Activated gamma-delta T cell treated with anti-CD3 and anti-CD28 coated beads, Interleukin-2, amount 50 U/mL, for 16 hours (primary cell): Measurements from ENCODE around the gene RREB1.

ENCODE experiments used
- DNase-seq: peaks from one replicate; pipeline ENCODE4 v3.0.0-alpha.2; 2020; ENCODE audit warnings: low read depth

The RREB1 gene

DNA sequence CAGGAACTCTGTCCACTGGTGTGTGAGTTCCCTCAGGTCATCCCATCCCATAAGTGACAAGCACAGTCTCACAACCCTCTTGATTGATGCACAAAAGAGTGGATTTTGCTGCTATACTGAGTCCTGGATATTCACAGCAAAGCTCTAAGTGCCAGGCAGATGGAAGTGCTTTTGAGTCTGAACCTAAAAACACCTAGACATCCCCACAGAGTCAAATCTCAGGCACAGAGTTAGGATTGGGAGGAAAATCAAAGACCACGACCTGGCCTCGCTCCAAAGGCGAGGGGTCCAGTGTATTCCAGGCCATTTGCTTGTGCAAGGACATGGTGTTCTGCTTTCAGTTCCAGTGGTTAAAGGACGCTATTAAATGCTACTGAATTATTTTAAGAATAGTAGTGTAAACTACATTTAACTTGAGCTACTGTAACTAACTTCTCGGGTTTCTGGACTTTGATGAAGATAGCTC lies 56.8 kb downstream of the RREB1 start:
- DNase-seq, result no peak

DNA sequence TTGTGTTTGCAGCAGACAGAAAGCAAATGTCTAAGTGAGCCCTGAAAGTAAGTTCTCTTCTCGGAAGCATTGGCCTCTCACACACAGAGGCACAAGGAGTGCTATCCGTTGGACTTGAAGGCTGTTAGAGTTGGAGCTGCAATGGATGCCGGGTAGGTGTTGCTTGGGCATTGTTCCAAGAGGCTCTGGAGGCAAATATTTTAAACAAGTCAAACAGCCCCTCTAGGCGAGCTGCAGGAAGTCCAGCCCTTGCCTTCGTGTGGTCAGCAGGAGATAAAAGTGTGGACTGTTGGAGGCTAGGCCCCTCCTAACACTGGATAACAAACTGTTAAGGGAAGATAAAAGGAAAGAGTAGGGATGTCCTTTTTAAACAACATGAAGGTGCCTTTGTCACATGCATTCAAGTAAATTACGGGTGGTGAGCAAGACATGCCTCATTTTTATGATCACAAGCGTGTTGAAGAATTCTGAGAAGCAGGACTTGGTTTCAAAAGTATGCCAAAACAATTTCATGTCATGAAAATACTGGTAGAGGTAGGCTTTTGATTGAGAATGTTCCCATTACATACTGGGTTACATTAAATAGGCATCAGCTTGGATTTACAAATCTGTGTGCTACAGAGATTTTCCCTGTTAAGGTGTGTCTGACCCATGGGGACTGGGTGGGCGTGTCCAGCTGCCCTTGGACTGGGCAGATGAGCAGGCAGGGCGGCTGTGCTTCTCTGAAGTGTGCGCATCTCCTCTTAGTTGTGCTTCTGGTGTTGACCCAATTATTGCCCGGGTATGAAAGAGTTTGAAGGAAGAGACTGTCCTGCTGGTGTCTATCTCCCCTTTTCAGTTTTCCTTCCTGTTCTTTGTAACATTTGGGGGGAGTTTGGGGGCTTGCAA lies 57.5 kb downstream of the RREB1 start:
- no peak for DNase-seq

- no peak for DNase-seq
These were observed 58.1 kb downstream of the RREB1 start for GRCh38 chr6:7165890-7166267.

DNA sequence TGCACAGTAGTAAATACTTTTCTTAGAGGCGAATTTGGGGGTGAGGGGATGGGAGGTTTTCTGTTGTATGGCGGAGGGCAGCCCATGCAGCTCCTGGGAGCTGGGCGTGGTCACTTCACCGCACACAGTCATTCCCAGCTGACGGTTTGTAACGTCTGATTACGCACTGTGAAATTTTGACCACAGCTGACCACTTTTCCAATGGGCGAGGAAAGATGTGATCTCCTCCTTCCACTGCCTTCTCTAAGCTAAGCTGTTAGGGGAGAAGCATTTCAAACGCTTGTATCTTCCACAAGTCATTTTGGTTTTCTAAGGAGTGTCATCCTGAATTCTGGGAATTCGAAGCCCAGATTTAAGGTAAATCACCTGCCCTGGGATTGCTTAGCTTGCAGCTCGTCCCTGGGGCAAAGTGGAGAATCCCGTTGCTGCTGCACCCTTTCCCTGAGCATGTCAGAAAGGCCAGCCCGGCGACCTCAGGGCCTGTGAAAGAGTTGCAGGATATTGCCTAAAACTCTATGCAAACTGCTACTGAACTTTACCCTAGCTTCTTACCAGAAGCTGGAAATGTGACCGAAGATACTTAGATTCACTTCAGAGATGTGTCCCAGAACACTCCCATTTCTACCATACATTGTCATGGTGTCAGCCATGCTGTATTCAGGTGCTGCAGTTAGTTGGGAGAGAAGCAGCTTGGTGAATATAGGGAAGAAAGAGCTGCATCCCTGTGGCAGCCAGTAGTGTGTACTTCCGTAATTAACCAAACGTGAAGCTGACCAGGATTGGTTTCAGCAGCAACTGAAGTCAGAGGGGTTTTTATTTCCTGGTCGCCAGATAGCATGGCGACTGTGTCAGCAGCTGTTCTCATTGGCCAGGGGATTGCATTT lies 58.9 kb downstream of the RREB1 start:
- DNase-seq, result no peak

GRCh38 chr6:7169296-7169721 lies 61.5 kb downstream of the RREB1 start:
- DNase-seq, result no peak

DNA sequence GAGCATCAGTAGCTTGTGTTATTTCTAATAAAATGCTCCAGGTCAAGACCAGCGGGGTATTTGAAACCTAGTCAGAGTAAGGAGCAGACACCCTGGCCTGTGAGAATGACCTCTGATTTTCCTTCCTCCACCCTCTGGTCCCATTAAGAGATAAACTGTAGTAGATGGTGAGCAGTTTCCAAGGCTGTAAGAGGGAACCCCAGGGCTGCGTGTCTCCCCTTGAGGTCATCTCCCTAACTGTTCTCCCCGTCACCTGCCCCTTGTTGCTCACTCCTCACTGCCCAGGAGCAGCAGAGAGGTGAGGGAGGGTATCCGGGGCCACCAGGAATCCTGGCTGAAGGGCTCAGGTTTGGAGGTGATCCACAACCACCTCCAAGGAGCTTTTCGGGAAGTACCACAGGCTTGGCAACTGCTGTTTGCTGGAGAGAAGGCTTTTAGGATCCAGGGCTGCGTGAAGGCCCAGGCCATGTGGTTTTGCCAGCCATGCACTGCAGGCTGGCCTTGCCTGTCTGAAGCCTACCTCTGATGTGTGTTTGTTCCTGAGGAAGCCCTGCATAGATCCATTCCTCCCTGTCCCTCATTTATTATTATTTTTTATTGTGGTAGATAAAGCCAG lies 62.5 kb downstream of the RREB1 start:
- no peak for DNase-seq

- no peak for DNase-seq
These were observed 63.4 kb downstream of the RREB1 start for GRCh38 chr6:7171119-7171518.

DNA sequence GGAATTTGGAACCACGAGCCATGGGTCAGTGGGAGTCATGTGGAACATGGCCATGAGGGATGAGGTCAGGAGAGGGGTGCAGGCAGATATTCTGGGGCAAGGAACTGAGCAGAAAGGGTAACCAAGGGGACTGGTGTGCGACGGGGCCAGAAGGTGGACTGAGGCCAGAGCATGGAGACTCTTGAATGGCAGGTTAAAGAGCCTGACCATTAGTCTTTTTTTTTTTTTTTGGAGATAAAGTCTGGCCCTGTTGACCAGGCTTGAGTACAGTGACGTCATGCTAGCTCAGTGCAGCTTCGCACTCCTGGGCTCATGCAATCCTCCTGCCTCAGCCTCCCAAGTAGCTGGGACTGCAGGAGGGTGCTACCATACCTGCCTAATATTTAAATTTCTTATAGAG lies 64.0 kb downstream of the RREB1 start:
- DNase-seq, result no peak

DNA sequence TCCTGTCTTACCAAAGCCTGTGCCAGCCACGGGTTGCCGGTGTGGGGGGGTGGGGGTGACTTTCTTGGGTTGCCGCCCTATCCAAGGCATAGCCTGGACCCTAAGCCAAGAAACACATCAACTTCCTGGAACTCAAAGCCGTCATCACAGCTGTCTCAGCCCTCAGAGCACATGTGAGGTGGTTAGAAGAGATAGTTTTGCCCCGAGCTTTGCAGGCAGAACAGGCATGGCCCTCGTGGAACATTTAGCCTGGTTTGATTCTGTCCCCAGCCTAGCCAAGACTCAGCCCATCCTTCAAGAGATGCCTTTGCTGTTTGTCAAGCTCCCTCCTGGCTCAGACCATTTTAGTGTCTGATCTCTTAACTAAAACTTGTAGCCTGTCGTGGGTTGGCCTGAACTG lies 64.9 kb downstream of the RREB1 start:
- no peak for DNase-seq

GRCh38 chr6:7173843-7174503 lies 66.2 kb downstream of the RREB1 start:
- no peak for DNase-seq

DNA sequence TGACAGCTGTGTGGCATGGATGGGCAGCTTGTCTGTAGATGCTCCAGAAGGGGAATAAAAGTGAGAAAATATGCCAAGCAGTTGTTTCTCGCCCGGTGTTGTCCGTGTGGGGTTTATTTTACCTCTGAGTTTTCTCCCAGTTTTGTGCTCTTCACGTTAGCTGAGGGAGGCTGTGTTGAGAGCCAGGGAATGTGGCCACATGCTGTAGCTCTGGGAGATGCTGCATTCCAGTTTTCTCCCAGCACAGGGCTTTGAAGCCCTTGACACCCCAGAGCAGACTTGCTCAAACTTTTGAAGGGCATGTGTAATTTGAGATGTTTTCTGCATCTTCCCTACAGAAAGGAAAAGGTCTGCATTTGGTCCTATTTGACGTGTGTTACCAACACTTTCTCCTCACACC lies 67.7 kb downstream of the RREB1 start:
- no peak for DNase-seq

DNA sequence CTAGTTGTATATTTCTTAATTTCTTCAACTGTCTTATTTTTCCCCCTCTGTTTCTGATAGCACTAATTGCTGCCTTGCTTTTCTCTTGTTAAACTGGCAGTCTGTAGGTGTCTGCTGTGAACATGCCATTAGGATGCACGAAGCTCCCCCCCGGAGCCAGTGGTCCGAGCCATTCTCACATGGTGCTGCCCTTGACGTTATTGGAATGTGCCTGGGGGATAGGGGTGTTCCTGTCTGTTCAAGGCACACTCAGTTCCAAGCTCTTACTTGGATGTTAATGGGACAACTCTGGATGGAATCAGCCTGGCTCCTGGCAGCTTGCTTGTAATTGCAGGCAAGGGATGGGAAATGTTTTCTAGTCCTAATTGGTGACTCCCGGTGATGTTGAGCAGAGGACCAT lies 68.4 kb downstream of the RREB1 start:
- no peak for DNase-seq

GRCh38 chr6:7178280-7178679 lies 70.5 kb downstream of the RREB1 start:
- DNase-seq, result no peak

- DNase-seq, result no peak
These were observed 73.0 kb downstream of the RREB1 start for GRCh38 chr6:7180751-7181150.

- no peak for DNase-seq
These were observed 75.9 kb downstream of the RREB1 start for GRCh38 chr6:7183707-7184106.

DNA sequence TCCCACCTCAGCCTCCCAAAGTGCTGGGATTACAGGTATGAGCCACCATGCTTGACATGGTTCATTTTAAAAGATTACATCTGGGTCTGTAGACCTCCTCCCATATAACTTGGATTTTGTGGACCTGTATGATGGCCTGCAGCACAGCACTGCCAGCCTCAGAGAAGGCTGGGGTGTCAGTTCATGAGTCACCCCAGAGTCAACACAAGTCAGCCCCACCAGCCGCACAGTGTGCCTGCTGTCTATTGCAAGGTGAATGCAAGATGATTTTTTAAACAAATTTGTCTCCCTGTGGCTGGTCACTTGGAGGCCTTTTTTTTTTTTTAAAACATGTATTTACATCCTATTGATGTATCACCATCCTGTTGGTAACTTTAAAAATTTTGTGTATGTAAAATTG lies 76.7 kb downstream of the RREB1 start:
- DNase-seq, result no peak

DNA sequence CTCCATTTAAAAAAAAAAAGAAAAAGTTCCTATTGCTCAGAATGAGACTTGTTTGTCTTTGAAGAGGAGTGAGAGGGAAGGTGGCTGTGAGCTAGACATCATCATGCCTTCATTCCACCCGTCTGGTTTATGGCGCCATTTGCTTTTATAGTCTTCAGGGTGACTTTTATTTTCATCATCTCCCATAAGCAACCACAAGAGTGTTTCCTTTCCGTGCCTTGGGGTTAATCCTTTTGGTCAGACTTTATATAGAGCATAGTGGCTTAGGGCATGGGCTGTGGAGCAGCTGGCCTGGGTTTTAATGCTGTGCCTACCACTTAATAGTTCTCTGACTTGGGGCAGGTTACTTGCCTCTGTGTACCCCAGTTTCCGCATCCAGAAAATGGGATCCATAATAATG lies 77.8 kb downstream of the RREB1 start:
- no peak for DNase-seq

DNA sequence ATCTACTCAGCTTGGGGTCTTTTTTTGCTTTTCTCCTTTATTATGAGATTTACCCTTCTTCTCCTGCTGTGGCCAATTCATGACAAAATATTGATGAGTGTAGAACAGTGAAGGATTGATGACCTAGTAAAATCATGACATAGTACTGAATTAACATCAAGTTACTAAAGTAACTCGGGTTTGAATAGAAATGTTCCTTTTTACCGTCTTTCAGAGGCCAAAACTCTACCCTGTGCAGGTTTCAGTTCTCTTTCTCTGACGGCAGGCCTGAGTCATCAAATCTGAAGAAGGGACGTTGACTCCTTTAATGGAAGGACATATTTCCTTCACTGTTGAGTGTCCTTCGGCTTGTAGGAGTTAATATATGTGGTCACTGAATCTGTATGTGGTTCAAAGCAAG lies 80.7 kb downstream of the RREB1 start:
- no peak for DNase-seq

DNA sequence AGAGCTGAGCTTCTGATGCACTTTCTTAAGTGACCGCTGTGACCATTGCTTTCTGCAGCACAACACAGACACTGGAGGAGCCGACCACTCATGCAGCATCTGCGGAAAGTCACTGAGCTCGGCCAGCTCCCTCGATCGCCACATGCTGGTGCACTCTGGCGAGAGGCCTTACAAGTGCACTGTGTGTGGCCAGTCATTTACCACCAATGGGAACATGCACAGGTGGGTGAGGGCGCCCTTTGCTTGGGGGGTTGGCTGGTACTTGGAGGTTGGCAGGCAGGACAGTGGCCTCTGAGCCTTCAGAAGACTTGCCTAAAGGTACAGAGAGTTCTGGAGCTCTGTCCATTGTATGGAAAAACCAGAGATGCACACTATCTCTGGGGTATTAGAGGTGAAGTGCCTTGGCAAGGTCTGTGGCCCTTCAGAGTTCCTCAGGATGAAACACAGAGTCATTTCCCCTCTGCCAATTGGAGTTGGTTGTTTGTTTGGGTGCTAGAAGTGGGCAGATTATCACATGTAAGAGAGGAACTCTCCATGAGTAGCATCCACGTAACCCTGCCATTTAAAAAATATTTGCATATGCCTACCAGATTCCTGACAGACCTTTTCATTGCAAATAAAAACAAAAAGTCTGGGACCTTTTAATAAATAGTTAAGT lies 81.5 kb downstream of the RREB1 start:
- no peak for DNase-seq

DNA sequence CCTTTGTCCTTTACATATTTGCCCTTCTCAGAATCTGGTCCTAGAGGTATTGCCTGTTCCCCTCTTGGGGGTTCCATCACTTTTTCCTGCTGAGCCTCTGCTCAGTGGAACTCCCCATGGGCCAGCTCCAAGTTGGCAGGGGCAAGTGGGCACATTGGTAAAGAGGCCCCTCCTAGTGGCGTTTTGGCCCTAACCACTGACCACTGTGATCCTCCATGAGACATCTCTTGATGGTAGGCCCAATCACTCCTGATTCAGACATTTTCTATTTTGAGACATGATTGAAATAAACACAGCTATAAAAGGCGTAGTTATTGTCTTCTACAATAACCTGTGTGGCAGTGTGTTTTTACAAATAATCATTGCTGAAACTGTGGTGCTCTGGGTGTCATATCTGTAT lies 83.0 kb downstream of the RREB1 start:
- no peak for DNase-seq

GRCh38 chr6:7193122-7193521 lies 85.4 kb downstream of the RREB1 start:
- DNase-seq, result no peak

DNA sequence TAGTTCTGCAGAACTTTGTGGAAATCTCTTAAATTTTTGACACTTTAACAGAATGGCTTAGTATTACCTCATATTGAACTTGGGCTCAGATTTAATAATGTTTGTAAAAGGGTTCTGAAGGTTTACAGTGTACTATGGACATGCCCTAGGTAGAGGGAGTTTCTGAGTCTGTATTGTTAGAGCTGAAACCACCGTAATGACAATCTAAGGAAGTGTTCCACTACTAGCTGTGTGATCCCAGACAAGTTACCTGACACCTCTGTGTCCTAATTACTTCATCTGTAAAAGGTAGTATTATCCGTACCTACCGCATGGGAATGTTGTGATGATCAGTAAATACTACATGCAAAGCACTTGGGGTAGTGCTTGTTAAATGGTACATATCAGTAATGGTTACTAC lies 86.9 kb downstream of the RREB1 start:
- no peak for DNase-seq
